HEK293 (cell line): Measurements from ENCODE around the gene MRO.

ENCODE experiments used
- CTCF ChIA-PET: fragments of 350-600 bp; formaldehyde crosslinking; extraction: SDS; loops from one replicate; lab custom pipeline; 2021; ENCODE audit warnings: antibody characterized with exemption; lab: Yijun Ruan, JAX
- POLR2A ChIA-PET: fragments of 300-600 bp; formaldehyde crosslinking; extraction: SDS; loops from one replicate; lab custom pipeline; 2020; ENCODE audit warnings: antibody characterized with exemption, inconsistent platforms; lab: Yijun Ruan, JAX
- H3K27ac ChIP-seq: fragments of 200-500 bp; sonication (Bioruptor generic); 2 replicates; pipeline ENCODE4 v1.5.1; 2014; ENCODE audit warnings: low read depth, low read length, control low read depth, inconsistent platforms; ENCODE audit errors: extremely low read depth
- H3K36me3 ChIP-seq, 2 experiments: fragments of 200-500 bp in 1 of 2; sonication (Bioruptor generic) in 1 of 2; 1 replicate in 1 of 2; 2 replicates in 1 of 2; pipeline ENCODE4 v1.5.1; 2014 to 2017; ENCODE audit warnings: inconsistent platforms in 2 of 2, low read length in 2 of 2; ENCODE audit not compliant: control insufficient read depth in 2 of 2, insufficient read depth in 1 of 2
- H3K4me1 ChIP-seq: fragments of 200-500 bp; sonication (Bioruptor generic); 2 replicates; pipeline ENCODE4 v1.5.1; 2014; ENCODE audit warnings: mild to moderate bottlenecking, low read length, inconsistent platforms; ENCODE audit not compliant: control insufficient read depth, insufficient read depth
- H3K4me3 ChIP-seq: 2 replicates; pipeline ENCODE4 v1.5.1; 2011; ENCODE audit warnings: low read depth, mild to moderate bottlenecking, control low read depth, low read length, moderate library complexity
- H3K9me3 ChIP-seq: fragments of 200-500 bp; sonication (Bioruptor generic); 2 replicates; pipeline ENCODE4 v1.5.1; 2014; ENCODE audit warnings: low read depth, low read length, inconsistent platforms; ENCODE audit not compliant: control insufficient read depth, insufficient read depth
- HOXA7 ChIP-seq: sonication (generic); formaldehyde crosslinking; IDR thresholded peaks from 2 replicates; pipeline ENCODE4 v1.8.1; 2022; ENCODE audit warnings: missing genetic modification reagents, borderline replicate concordance
- IKZF3 ChIP-seq: fragments of 450-650 bp; IDR thresholded peaks from 2 replicates; pipeline ENCODE4 v1.5.0; 2018; ENCODE audit warnings: missing biosample characterization, mild to moderate bottlenecking, missing genetic modification characterization, moderate library complexity
- SETDB1 ChIP-seq: IDR thresholded peaks from one replicate; pipeline ENCODE4 v1.6.1; 2017; ENCODE audit warnings: mild to moderate bottlenecking, low read length, moderate library complexity, mixed read lengths; ENCODE audit not compliant: insufficient read length
- SP7 ChIP-seq: fragments of 450-650 bp; formaldehyde crosslinking; IDR thresholded peaks from 2 replicates; pipeline ENCODE4 v1.5.1; 2016; ENCODE audit warnings: missing biosample characterization, missing genetic modification characterization
- TRIM28 ChIP-seq: IDR thresholded peaks from 2 replicates; pipeline ENCODE4 v1.6.1; 2011; ENCODE audit warnings: low read length, control low read depth, borderline replicate concordance
- ZFP69B ChIP-seq: fragments of 450-650 bp; formaldehyde crosslinking; IDR thresholded peaks from 2 replicates; pipeline ENCODE4 v1.5.1; 2016; ENCODE audit warnings: missing biosample characterization, missing genetic modification characterization
- ZNF23 ChIP-seq: fragments of 450-650 bp; formaldehyde crosslinking; IDR thresholded peaks from 2 replicates; pipeline ENCODE4 v1.5.1; 2016; ENCODE audit warnings: missing biosample characterization, missing genetic modification characterization, borderline replicate concordance
- ZNF350 ChIP-seq: fragments of 450-650 bp; formaldehyde crosslinking; IDR thresholded peaks from 2 replicates; pipeline ENCODE4 v1.5.0; 2017; ENCODE audit warnings: missing biosample characterization, mild to moderate bottlenecking, missing genetic modification characterization
- ZNF558 ChIP-seq: fragments of 450-650 bp; formaldehyde crosslinking; IDR thresholded peaks from 2 replicates; pipeline ENCODE4 v1.5.1; 2016; ENCODE audit warnings: missing biosample characterization, missing genetic modification characterization
- ZNF677 ChIP-seq: fragments of 450-650 bp; IDR thresholded peaks from 2 replicates; pipeline ENCODE4 v1.5.0; 2018; ENCODE audit warnings: missing biosample characterization, mild to moderate bottlenecking, missing genetic modification characterization, moderate library complexity
- TF ChIP-seq, protein P1 (sequence below): fragments of 450-650 bp; formaldehyde crosslinking; conservative IDR thresholded peaks from 2 replicates; pipeline ENCODE4 v1.5.1; 2016; ENCODE audit warnings: low read depth, missing biosample characterization, missing genetic modification characterization
- TF ChIP-seq, protein P2 (sequence below): fragments of 450-650 bp; formaldehyde crosslinking; IDR thresholded peaks from 2 replicates; pipeline ENCODE4 v1.5.1; 2016; ENCODE audit warnings: missing biosample characterization, missing genetic modification characterization
- TF ChIP-seq, protein P3 (sequence below): fragments of 450-650 bp; formaldehyde crosslinking; IDR thresholded peaks from 2 replicates; pipeline ENCODE4 v1.5.1; 2016; ENCODE audit warnings: missing biosample characterization, missing genetic modification characterization

MRO gene

DNA sequence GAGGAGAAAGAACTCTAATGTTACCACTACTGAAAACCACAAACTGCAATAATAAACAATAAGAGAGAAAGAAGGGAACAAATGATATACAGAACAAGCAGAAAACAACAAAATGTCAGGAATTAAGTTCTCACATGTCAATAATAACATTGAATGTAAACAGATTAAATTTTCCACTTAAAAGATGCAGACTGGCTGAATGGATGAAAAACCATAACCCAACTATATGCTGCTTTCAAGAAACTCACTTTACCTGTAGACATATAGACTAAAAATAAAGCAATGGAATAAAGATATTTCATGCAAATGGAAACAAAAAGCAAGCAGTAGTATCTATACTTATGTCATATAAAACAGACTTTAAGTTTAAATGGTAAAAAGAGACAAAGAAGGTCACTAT lies 50.4 kb downstream of the MRO start:
- CTCF ChIA-PET = no interaction called here
- TF ChIP-seq HOXA7 (CRISPR knock-in tag) (no peak), TRIM28 (0 out of 2 replicates have a peak, but pooled peaks have one; percentile 36), SETDB1 (peak; percentile 98)
- TF ChIP-seq, protein P1, sequence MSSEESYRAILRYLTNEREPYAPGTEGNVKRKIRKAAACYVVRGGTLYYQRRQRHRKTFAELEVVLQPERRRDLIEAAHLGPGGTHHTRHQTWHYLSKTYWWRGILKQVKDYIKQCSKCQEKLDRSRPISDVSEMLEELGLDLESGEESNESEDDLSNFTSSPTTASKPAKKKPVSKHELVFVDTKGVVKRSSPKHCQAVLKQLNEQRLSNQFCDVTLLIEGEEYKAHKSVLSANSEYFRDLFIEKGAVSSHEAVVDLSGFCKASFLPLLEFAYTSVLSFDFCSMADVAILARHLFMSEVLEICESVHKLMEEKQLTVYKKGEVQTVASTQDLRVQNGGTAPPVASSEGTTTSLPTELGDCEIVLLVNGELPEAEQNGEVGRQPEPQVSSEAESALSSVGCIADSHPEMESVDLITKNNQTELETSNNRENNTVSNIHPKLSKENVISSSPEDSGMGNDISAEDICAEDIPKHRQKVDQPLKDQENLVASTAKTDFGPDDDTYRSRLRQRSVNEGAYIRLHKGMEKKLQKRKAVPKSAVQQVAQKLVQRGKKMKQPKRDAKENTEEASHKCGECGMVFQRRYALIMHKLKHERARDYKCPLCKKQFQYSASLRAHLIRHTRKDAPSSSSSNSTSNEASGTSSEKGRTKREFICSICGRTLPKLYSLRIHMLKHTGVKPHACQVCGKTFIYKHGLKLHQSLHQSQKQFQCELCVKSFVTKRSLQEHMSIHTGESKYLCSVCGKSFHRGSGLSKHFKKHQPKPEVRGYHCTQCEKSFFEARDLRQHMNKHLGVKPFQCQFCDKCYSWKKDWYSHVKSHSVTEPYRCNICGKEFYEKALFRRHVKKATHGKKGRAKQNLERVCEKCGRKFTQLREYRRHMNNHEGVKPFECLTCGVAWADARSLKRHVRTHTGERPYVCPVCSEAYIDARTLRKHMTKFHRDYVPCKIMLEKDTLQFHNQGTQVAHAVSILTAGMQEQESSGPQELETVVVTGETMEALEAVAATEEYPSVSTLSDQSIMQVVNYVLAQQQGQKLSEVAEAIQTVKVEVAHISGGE = no peak

DNA sequence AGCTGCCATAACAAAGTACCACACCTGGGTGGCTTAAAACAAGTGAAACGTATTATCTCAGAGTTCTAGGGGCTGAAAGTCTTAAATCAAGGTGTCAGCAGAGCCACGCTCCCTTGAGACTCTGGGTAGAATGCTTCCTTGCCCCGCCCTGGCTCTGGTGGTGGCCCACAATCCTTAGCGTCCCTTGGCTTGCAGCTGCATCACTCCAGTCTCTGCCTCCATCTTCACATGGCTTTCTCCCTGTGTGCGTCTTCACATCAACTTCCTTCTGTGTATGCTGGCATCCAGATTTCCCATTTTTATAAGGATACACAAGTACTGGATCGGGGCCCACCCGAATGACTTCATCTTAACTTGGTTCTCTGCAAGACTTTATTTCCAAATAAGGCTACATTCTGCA lies 62.5 kb downstream of the MRO start:
- ChIA-PET CTCF (interaction anchor here (0.7 kb wide), 1 partner anchor 100 kb away, joined by 3 read pairs; no protein-coding TSS in a partner anchor), POLR2A (interaction anchor here (0.5 kb wide), 1 partner anchor 382 kb away, joined by 4 read pairs; the partner anchor contains the start of gene SKA1)
- Histone ChIP-seq H3K36me3 (no peaks in the 10 kb centered on the region), H3K4me3 (no peak overlapping the region), H3K27ac (no peak overlapping the region), H3K4me1 (no peaks in the 10 kb centered on the region), H3K9me3 (no peaks in the 10 kb centered on the region)
- TF ChIP-seq ZNF23 (tag by site-specific recombination) = no peak
- TF ChIP-seq, protein P2, sequence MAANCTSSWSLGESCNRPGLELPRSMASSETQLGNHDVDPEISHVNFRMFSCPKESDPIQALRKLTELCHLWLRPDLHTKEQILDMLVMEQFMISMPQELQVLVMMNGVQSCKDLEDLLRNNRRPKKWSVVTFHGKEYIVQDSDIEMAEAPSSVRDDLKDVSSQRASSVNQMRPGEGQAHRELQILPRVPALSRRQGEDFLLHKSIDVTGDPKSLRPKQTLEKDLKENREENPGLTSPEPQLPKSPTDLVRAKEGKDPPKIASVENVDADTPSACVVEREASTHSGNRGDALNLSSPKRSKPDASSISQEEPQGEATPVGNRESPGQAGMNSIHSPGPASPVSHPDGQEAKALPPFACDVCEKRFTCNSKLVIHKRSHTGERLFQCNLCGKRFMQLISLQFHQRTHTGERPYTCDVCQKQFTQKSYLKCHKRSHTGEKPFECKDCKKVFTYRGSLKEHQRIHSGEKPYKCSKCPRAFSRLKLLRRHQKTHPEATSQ (tag by site-specific recombination) = no peak
- TF ChIP-seq ZFP69B (tag by site-specific recombination) = peak; percentile 84
- no peak for TF ChIP-seq ZNF558 (tag by site-specific recombination)
- no peak for TF ChIP-seq SP7
- TF ChIP-seq, protein P3, sequence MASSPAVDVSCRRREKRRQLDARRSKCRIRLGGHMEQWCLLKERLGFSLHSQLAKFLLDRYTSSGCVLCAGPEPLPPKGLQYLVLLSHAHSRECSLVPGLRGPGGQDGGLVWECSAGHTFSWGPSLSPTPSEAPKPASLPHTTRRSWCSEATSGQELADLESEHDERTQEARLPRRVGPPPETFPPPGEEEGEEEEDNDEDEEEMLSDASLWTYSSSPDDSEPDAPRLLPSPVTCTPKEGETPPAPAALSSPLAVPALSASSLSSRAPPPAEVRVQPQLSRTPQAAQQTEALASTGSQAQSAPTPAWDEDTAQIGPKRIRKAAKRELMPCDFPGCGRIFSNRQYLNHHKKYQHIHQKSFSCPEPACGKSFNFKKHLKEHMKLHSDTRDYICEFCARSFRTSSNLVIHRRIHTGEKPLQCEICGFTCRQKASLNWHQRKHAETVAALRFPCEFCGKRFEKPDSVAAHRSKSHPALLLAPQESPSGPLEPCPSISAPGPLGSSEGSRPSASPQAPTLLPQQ (tag by site-specific recombination) = peak; percentile 96
- no peak for TF ChIP-seq IKZF3 (tag by site-specific recombination)

More for the DNA sequence above, 50.4 kb downstream of the MRO start:
- Histone ChIP-seq H3K36me3 (no peaks in the 10 kb centered on the region), H3K4me3 (no peak overlapping the region), H3K4me1 (no peaks in the 10 kb centered on the region), H3K27ac (no peak overlapping the region), H3K9me3 (no peaks in the 10 kb centered on the region; the same call in none of the 2 replicates)
- POLR2A ChIA-PET = no interaction called here

DNA sequence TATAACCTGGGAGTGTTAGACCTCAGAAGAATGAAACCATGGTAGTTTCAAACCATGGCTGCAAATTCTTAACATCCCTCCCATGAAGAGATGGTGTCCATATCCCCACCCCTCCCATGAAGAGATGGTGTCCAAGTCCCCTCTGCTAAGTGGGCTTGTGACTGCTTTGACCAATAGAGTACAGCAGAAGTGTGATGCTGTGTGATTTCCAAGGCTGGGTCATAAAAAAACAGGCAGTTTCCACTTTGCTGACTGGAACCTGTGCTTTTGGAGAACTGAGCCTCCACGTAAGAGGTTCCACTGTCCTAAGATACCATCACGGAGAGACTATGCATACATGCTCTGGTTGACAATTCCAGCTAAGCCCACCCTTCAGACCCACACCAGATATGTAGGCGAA lies 65.5 kb downstream of the MRO start:
- no peak overlapping the region for H3K27ac ChIP-seq
- no peak overlapping the region for H3K4me3 ChIP-seq
- CTCF ChIA-PET = no interaction called here
- no peaks in the 10 kb centered on the region for H3K36me3 ChIP-seq
- TF ChIP-seq ZNF350 (tag by site-specific recombination) = peak; percentile 81
- TF ChIP-seq ZNF677 (tag by site-specific recombination) = no peak
- H3K9me3 ChIP-seq = no peaks in the 10 kb centered on the region
- 0 out of 2 replicates have a peak, but pooled peaks cover under 1% of the 10 kb centered on the region for H3K4me1 ChIP-seq
- POLR2A ChIA-PET = no interaction called here
